GM18861 (cell line): Measurements from ENCODE around the gene YBX1.
"Not testable (repeated sequence)": the region's sequence is repeated elsewhere in the genome, so short reads cannot be mapped to it uniquely, and the experiment has no call there.

ENCODE experiments used
- ATAC-seq: cut with Tn5 transposase; IDR thresholded peaks from one replicate; pipeline ENCODE4 v1.9.1; 2021; ENCODE audit not compliant: unreplicated experiment

The YBX1 gene

GRCh38 chr1:42748021-42748420, 65.8 kb downstream of the YBX1 start:
- no peak for ATAC-seq

GRCh38 chr1:42748461-42749410, 66.5 kb downstream of the YBX1 start:
- no peak for ATAC-seq

GRCh38 chr1:42750041-42750440, 67.8 kb downstream of the YBX1 start:
- ATAC-seq = no peak

- not testable (repeated sequence) for ATAC-seq
These were observed 69.4 kb downstream of the YBX1 start for GRCh38 chr1:42751511-42752070.

GRCh38 chr1:42752284-42752683, 70.1 kb downstream of the YBX1 start:
- no peak for ATAC-seq

GRCh38 chr1:42753070-42753469, 70.9 kb downstream of the YBX1 start:
- ATAC-seq = no peak
